ENCODE data around the gene ZNF777. TPM values are rescaled to one million over a fixed set of nuclear protein-coding genes. Genes with fewer than 3 reads are reported as not detected.

The ZNF777 gene
- total RNA-seq, 2 experiments from 2014 or later: 13.3 to 16.4 TPM

DNA sequence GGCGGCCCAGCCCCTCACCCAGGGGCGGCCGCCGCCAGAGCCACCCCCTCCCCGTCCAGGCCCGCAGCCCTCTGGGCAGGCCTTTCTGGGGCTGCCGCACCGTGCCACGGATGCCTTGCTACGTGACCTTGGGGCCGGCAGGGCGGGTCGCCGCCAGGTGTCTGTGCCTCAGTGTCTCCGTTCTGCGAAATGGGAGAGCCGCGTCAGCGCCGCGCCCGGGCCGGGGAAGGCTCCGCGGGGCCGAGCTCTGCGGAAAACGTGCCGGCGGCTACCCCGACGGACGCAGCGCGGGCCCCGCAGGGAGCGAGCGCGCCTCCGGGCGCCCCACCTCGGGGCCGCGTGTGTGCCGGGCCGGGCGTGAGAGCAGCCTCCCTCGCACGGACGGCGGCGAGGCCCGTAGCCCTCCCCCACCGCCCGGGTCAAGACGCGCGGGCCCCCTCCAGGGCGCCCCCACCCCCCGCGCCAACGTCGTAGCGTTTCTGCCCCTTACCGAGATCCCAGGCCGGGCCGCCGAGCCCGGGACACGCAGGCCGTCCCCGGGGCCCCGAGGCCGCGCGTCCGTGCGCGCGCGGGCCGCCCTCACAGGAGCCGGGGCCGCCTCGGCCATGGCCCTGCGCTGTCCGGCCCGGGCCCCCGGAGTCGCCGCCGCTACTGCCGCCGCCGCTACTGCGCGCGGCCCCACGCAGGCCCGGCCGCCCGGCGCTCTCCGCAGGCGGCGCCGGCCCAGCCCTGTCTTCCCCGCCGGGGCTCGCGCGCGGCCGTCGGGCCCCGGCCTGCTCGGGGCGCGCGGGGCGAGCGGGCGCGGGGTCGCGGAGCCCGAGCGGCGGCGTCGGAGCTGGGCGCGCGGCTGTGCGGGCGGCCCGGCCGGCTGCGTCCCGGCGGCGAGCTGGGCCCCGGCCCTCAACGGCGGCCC lies 1.1 kb downstream of the ZNF777 start:
- intact Hi-C loops (cut with DNase I, micrococcal nuclease): loop anchor here (1.0 to 5.0 kb wide), 9 partner anchors 37 to 369 kb away; partner anchors contain the start of genes ZNF746 (in 2 of the 2), ZNF783 (in 1 of the 2) and ZNF786 (in 1 of the 2)

DNA sequence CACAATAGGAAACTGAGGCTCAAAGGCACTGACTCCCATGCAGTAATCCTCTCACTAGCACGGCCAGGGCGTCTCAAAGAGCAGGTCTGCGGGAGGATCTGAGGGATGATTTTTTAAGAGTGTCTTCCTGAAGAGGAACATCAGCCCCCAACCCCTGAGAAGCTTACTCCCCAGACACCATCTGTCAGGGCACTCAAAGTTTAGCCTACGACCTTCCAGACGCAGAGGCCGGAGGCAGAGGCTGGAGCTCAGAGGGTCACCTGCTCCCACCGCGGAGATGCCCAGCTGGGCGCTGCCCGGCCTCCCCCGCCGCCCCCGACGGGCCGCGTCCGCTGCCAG lies 1.7 kb downstream of the ZNF777 start:
- peak overlapping the region; percentile 53 for H3K27ac Mint-ChIP-seq
- POLR2A ChIA-PET: interaction anchor here (0.5 to 0.7 kb wide), 3 partner anchors 21 to 337 kb away, joined by 3 to 4 read pairs (median 3); no protein-coding TSS in a partner anchor
- H3K4me3 Mint-ChIP-seq: peak overlapping the region; percentile 74
- intact Hi-C loops (cut with DNase I, micrococcal nuclease): loop anchor here in 1 of 2 experiments (2.0 kb wide), 1 partner anchor 36 kb away; no protein-coding TSS in a partner anchor
- H3K9me3 Mint-ChIP-seq (ENCODE audit: low read depth): no peaks in the 10 kb centered on the region
- peaks cover 21% of the 10 kb centered on the region for H3K4me1 Mint-ChIP-seq
- H3K27me3 Mint-ChIP-seq: peaks cover 3% of the 10 kb centered on the region
- H3K36me3 Mint-ChIP-seq (ENCODE audit: low read depth): peaks cover 14% of the 10 kb centered on the region
- DNase-seq (no peak), ATAC-seq (no peak)
- CTCF ChIA-PET: interaction anchor here (1.1 to 3.2 kb wide), 2 partner anchors 36 to 37 kb away, joined by 3 to 14 read pairs; no protein-coding TSS in a partner anchor

More for the DNA sequence above, 1.1 kb downstream of the ZNF777 start:
- peaks cover 21% of the 10 kb centered on the region for H3K4me1 Mint-ChIP-seq
- ChIA-PET CTCF (interaction anchor here (0.6 to 3.2 kb wide), 11 partner anchors 8 to 920 kb away, joined by 3 to 14 read pairs (median 3); no protein-coding TSS in a partner anchor), POLR2A (interaction anchor here (0.5 to 1.2 kb wide), 7 partner anchors 20 to 338 kb away, joined by 3 to 4 read pairs (median 3); partner anchors contain the start of gene ZNF282)
- DNase-seq: peak; percentile 55
- H3K36me3 Mint-ChIP-seq (ENCODE audit: low read depth): peaks cover 10% of the 10 kb centered on the region
- no peaks in the 10 kb centered on the region for H3K9me3 Mint-ChIP-seq (ENCODE audit: low read depth)
- no peak overlapping the region for H3K27ac Mint-ChIP-seq
- H3K27me3 Mint-ChIP-seq: peaks cover 8% of the 10 kb centered on the region
- H3K4me3 Mint-ChIP-seq: peak overlapping the region; percentile 74
- ATAC-seq: peak; percentile 34

DNA sequence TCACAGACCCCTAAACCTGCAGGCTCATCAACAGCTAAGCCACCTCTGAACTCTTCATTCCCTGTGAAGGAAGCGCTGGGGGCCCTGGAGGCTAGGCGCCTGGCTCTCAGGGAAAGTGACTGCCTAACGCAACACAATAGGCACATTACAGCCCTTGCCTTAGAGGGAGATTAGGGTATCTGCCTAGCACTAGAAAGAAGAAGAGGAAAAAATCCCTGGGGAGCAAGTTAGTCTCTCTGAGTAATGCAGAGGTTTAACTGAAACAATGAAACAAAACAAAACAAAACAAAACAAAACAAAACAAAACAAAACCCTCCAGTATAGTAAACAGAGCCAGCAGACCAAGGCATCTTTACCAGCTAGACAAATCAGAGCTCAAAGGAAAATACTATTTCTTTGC lies 2.6 kb downstream of the ZNF777 start:
- Mint-ChIP-seq H3K4me1 (peaks cover 21% of the 10 kb centered on the region), H3K27ac (peak overlapping the region; percentile 26)
- POLR2A ChIA-PET: interaction anchor here (0.6 kb wide), 1 partner anchor 44 kb away, joined by 4 read pairs; no protein-coding TSS in a partner anchor

DNA sequence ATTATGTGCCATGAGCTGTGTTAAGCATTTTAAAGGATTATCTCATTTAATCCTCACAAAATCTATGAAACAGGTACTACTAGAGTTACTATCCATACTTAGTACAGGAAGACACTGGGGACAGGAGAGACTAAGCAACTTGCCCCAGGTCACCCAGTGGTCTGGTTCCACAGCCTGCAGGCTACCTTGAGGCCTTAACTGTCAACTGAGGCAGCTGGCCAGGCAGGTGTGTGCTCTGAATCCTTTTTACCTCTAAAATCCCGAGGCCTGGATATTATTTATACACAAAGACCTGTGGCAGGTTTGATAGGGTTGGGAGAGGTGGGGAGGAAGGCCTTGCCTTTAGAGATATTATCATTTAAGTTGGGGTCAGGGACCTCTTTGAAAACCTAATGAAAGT lies 3.1 kb downstream of the ZNF777 start:
- no peak for DNase-seq
- no peak overlapping the region for H3K4me3 Mint-ChIP-seq
- POLR2A ChIA-PET: no interaction called here

More for the DNA sequence above, 2.6 kb downstream of the ZNF777 start:
- H3K9me3 Mint-ChIP-seq (ENCODE audit: low read depth): no peaks in the 10 kb centered on the region
- ATAC-seq (no peak), DNase-seq (no peak)
- H3K27me3 Mint-ChIP-seq: peaks cover 3% of the 10 kb centered on the region
- intact Hi-C loops (cut with DNase I, micrococcal nuclease): loop anchor here in 1 of 2 experiments (2.0 kb wide), 1 partner anchor 35 kb away; no protein-coding TSS in a partner anchor
- H3K4me3 Mint-ChIP-seq: peak overlapping the region; percentile 74
- H3K36me3 Mint-ChIP-seq (ENCODE audit: low read depth): peaks cover 14% of the 10 kb centered on the region
- CTCF ChIA-PET: interaction anchor here (0.6 to 3.2 kb wide), 6 partner anchors 13 to 492 kb away, joined by 3 to 14 read pairs (median 3); no protein-coding TSS in a partner anchor

DNA sequence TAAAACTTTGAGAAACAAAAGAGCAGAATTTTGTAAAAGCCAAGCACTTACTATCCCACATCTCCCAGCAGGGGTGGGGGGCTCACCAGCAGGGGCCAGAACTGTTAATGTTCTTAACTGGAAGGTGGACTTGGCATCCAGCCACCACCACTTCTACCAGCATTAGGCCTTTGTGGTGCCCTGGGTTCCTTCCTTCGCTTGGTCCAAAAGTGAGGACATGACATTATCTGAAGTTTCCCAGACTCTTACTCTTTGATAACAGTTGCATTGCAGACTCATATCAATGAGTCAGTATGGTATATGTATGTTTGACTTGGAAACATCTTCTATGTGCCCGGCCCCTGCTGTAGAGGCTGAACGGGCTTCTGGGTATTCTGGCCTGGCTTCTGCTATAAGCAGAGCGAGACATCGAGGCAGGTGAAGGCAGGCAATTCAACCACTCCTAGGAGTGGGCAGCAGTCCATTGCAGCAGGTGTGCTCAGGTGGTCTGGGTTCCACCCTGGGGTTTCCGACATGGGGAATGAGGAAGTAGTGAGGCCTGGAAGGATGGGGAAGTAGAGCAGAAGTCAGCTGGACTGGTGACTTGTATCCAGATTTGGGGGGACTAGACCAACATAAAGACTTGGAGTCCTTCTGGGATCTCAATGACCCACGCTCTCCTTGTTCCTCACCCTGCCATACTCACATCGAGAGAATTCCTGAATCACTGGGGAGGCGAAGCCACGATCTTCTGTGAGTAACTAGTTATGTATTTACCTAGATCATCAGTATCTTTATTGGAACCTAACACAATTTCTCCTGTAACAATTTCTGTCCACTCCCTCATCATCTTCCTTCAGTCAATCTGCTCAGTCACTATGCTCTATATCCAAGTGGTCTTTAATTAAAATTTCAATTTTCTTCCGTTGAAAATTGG lies 4.1 kb downstream of the ZNF777 start:
- no peak overlapping the region for H3K4me3 Mint-ChIP-seq
- POLR2A ChIA-PET: no interaction called here

More for the DNA sequence above, 3.1 kb downstream of the ZNF777 start:
- Mint-ChIP-seq H3K4me1 (peaks cover 21% of the 10 kb centered on the region), H3K27ac (no peak overlapping the region), H3K36me3 (ENCODE audit: low read depth) (peaks cover 16% of the 10 kb centered on the region), H3K27me3 (peaks cover 3% of the 10 kb centered on the region), H3K9me3 (ENCODE audit: low read depth) (no peaks in the 10 kb centered on the region)
- intact Hi-C loops (cut with DNase I, micrococcal nuclease): loop anchor here in 1 of 2 experiments (2.0 kb wide), 1 partner anchor 35 kb away; no protein-coding TSS in a partner anchor
- CTCF ChIA-PET: interaction anchor here (0.6 to 1.1 kb wide), 4 partner anchors 13 to 492 kb away, joined by 3 read pairs; no protein-coding TSS in a partner anchor
- ATAC-seq: no peak

DNA sequence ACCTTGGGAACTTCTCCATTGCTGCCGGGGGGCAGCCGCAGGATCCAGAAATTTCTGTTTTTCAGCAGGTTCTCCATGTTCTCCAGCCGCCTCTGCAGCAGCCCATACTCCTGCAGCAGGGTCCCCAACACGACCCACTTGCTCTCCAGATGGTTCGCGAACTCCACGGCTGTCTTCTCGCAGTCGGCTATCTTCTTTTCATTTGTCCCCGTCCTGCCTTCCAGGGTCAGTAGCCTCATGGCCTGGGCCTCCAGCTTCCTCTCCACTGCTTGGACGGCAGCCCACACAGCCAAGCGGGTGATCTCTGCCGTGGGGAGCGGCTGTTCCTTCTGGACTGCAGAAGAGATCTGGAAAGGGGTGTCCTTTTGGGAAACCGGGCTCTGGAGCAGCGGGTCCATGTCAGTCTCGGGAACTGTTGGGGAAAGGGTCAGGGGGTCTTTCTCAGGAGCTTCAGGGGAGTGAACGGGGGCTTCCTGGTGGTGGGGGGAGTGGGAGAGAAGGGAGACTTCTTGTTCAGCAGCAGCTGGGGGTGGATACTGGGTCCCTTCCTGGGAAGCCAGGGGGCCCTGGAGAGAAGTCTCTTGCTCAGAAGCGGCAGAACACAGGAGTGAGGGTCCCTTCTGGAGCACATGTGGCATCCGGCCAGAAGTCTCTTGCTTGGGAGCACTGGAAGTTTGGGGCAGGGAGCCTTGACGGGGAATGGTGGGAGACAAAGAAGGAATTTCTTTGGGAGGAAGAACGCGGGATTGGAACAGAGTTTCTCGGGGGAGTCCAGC lies 5.5 kb downstream of the ZNF777 start:
- Mint-ChIP-seq H3K4me1 (peaks cover 16% of the 10 kb centered on the region), H3K36me3 (ENCODE audit: low read depth) (peaks cover 24% of the 10 kb centered on the region), H3K27ac (no peak overlapping the region), H3K4me3 (no peak overlapping the region), H3K27me3 (no peaks in the 10 kb centered on the region), H3K9me3 (ENCODE audit: low read depth) (no peaks in the 10 kb centered on the region)
- CTCF ChIA-PET: interaction anchor here (0.7 to 1.0 kb wide), 2 partner anchors 33 to 237 kb away, joined by 3 read pairs; no protein-coding TSS in a partner anchor
- POLR2A ChIA-PET: no interaction called here
- DNase-seq (no peak), ATAC-seq (no peak)
- intact Hi-C loops (cut with DNase I, micrococcal nuclease): no loop called here

More for the DNA sequence above, 4.1 kb downstream of the ZNF777 start:
- ATAC-seq: no peak
- intact Hi-C loops (cut with DNase I, micrococcal nuclease): no loop called here
- Mint-ChIP-seq H3K36me3 (ENCODE audit: low read depth) (peaks cover 16% of the 10 kb centered on the region), H3K9me3 (ENCODE audit: low read depth) (no peaks in the 10 kb centered on the region), H3K4me1 (peaks cover 21% of the 10 kb centered on the region), H3K27me3 (no peaks in the 10 kb centered on the region), H3K27ac (no peak overlapping the region)
- DNase-seq: no peak
- CTCF ChIA-PET: interaction anchor here (1.0 kb wide), 1 partner anchor 34 kb away, joined by 3 read pairs; no protein-coding TSS in a partner anchor

DNA sequence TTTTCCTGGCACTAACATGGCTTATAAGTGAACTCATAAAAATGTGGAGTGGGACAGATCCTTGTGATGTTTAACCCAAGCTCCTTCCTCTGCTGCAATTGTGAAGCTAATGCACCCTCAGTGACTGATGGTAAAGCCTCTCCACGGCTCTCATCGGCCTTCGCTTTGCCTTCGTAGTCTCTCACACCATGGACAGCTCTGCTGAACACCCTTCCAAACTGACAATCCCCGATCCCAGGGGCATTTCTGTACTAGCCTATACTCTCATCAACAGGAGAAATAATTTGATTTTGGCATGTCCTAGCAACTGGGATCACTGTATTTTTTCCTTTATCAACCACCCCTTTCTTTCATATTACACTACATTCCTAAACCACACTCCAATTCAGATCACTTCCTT lies 6.1 kb downstream of the ZNF777 start:
- peaks cover 16% of the 10 kb centered on the region for H3K4me1 Mint-ChIP-seq
- no peak for ATAC-seq

DNA sequence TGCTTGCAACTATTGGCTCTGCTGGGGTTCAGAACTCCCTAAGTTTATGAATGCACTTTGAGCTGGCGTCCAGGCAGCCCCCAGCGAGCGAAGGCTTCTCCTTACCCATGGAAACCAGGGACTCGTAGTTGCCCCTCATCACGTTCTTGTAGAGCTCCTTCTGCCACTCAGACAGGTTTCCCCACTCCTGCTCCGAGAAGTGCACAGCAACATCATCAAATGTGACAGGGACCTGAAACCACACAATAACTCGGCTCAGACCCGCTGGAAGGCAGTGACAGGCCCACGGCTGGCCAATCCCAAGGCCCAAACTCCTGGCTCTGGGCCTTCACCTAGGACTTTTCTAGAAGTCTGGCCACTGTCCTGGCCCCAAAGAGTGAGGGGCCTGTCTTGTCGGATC lies 6.9 kb downstream of the ZNF777 start:
- CTCF ChIA-PET: interaction anchor here (0.6 to 1.2 kb wide), 2 partner anchors 9 to 56 kb away, joined by 3 to 7 read pairs; no protein-coding TSS in a partner anchor
- H3K27me3 Mint-ChIP-seq: no peaks in the 10 kb centered on the region

More for the DNA sequence above, 6.1 kb downstream of the ZNF777 start:
- POLR2A ChIA-PET: no interaction called here
- peaks cover 29% of the 10 kb centered on the region for H3K36me3 Mint-ChIP-seq (ENCODE audit: low read depth)
- H3K27me3 Mint-ChIP-seq: no peaks in the 10 kb centered on the region
- no peak overlapping the region for H3K4me3 Mint-ChIP-seq
- H3K9me3 Mint-ChIP-seq (ENCODE audit: low read depth): no peaks in the 10 kb centered on the region
- CTCF ChIA-PET: interaction anchor here (0.6 to 1.2 kb wide), 2 partner anchors 10 to 57 kb away, joined by 3 to 7 read pairs; no protein-coding TSS in a partner anchor
- no peak for DNase-seq
- intact Hi-C loops (cut with DNase I, micrococcal nuclease): no loop called here
- peak overlapping the region; percentile 7 for H3K27ac Mint-ChIP-seq

DNA sequence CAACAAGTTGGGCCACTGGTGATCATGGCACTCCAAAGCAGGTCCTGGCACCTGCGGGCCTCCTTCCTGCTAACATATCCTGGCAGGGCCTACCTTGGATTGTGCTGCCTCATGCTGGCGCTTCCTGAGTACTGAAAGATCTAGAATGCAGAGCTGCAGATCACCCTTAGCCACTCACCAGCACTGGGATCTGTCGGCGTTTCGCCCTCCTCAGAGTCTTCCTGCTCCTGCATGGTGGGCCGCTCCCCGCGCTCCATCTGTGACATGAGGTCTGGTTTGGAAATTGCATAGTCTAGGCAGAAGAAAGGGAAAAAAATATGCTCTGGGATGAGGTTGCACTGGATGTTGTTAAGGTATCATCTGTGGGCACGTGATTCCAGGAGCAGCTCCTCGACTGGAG lies 10.0 kb downstream of the ZNF777 start:
- no peak overlapping the region for H3K4me3 Mint-ChIP-seq
- no peak overlapping the region for H3K27ac Mint-ChIP-seq
- DNase-seq (no peak), ATAC-seq (no peak)
- intact Hi-C loops (cut with DNase I, micrococcal nuclease): no loop called here
- H3K36me3 Mint-ChIP-seq (ENCODE audit: low read depth): peaks cover 38% of the 10 kb centered on the region
- no peaks in the 10 kb centered on the region for H3K27me3 Mint-ChIP-seq
- H3K4me1 Mint-ChIP-seq: no peaks in the 10 kb centered on the region
- POLR2A ChIA-PET: no interaction called here
- H3K9me3 Mint-ChIP-seq (ENCODE audit: low read depth): no peaks in the 10 kb centered on the region
- CTCF ChIA-PET: no interaction called here

More for the DNA sequence above, 6.9 kb downstream of the ZNF777 start:
- H3K4me1 Mint-ChIP-seq: peaks cover 15% of the 10 kb centered on the region
- POLR2A ChIA-PET: no interaction called here
- H3K36me3 Mint-ChIP-seq (ENCODE audit: low read depth): peaks cover 34% of the 10 kb centered on the region
- H3K4me3 Mint-ChIP-seq: no peak overlapping the region
- no peak overlapping the region for H3K27ac Mint-ChIP-seq
- intact Hi-C loops (cut with DNase I, micrococcal nuclease): no loop called here
- H3K9me3 Mint-ChIP-seq (ENCODE audit: low read depth): no peaks in the 10 kb centered on the region
- ATAC-seq: no peak
- no peak for DNase-seq

DNA sequence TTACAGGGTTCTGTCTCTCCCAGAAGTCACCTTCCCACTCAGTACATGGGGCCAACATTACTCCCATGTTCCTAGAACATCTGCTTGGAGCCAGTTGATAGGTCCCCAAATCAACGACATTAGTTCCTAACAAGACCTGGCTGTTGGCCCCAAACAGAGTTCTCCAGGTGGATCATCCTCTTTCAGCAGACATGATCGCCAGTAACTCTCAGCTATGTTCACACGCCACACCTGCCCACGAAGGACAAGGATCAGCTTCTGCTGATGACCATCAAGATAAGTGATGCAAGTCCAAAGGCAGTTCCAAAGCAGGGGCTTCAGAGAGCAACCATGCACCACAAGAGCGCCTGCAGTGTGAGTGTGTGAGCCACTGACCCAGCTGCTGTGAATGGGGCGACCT lies 11.0 kb downstream of the ZNF777 start:
- Mint-ChIP-seq H3K36me3 (ENCODE audit: low read depth) (peaks cover 36% of the 10 kb centered on the region), H3K4me3 (no peak overlapping the region), H3K9me3 (ENCODE audit: low read depth) (no peaks in the 10 kb centered on the region), H3K4me1 (no peaks in the 10 kb centered on the region), H3K27me3 (no peaks in the 10 kb centered on the region), H3K27ac (no peak overlapping the region)
- no peak for DNase-seq
- POLR2A ChIA-PET: no interaction called here
- CTCF ChIA-PET: no interaction called here
- ATAC-seq: no peak
- intact Hi-C loops (cut with DNase I, micrococcal nuclease): no loop called here

All from activated CD4-positive, alpha-beta T cell treated with anti-CD3 and anti-CD28 coated beads for 36 hours (primary cell).